ENCODE data around the gene JAZF1.
A peak's percentile ranks its signal among the peaks of the same experiment; 100 is the strongest.

Gene JAZF1

GRCh38 chr7:28104811-28105210, 75.8 kb downstream of the JAZF1 start:
- no peak overlapping the region for H3K4me3 ChIP-seq (replicated peaks; ENCODE audit: insufficient read depth, low read length)
- no peaks in the 10 kb centered on the region for H3K27me3 ChIP-seq (ENCODE audit: insufficient read depth, poor library complexity, severe bottlenecking)
- DNase-seq (ENCODE audit: low read depth in 1 of 2, low spot score in 1 of 2) = no peak
- TF ChIP-seq CTCF (IDR thresholded peaks at IDR 0.05; ENCODE audit: insufficient read depth, low read length) (no peak), POLR2AphosphoS5 (IDR thresholded peaks at IDR 0.05; ENCODE audit: low read depth) (no peak)
- no peak overlapping the region for H3K27ac ChIP-seq (replicated peaks)

GRCh38 chr7:28104041-28104541, 76.5 kb downstream of the JAZF1 start:
- no peak for TF ChIP-seq CTCF (IDR thresholded peaks at IDR 0.05; ENCODE audit: insufficient read depth, low read length)
- TF ChIP-seq POLR2AphosphoS5 (IDR thresholded peaks at IDR 0.05; ENCODE audit: low read depth) = no peak
- no peak for TF ChIP-seq GABPA (IDR thresholded peaks at IDR 0.05; ENCODE audit: low read depth)
- TF ChIP-seq REST (IDR thresholded peaks at IDR 0.05; ENCODE audit: insufficient replicate concordance, low read depth) = no peak
- TF ChIP-seq SPI1 (IDR thresholded peaks at IDR 0.05; ENCODE audit: borderline replicate concordance, low read depth) = no peak
- H3K27me3 ChIP-seq (ENCODE audit: insufficient read depth, poor library complexity, severe bottlenecking) = no peaks in the 10 kb centered on the region
- no peak overlapping the region for H3K27ac ChIP-seq (replicated peaks)
- DNase-seq (ENCODE audit: low read depth in 1 of 2, low spot score in 1 of 2) = no peak
- H3K4me3 ChIP-seq (replicated peaks; ENCODE audit: insufficient read depth, low read length) = no peak overlapping the region

- H3K27ac ChIP-seq (replicated peaks) = no peak overlapping the region
- TF ChIP-seq SPI1 (IDR thresholded peaks at IDR 0.05; ENCODE audit: borderline replicate concordance, low read depth) (no peak), GABPA (IDR thresholded peaks at IDR 0.05; ENCODE audit: low read depth) (no peak), CTCF (IDR thresholded peaks at IDR 0.05; ENCODE audit: insufficient read depth, low read length) (no peak), POLR2AphosphoS5 (IDR thresholded peaks at IDR 0.05; ENCODE audit: low read depth) (no peak), REST (IDR thresholded peaks at IDR 0.05; ENCODE audit: insufficient replicate concordance, low read depth) (no peak)
- no peak for DNase-seq (ENCODE audit: low read depth in 1 of 2, low spot score in 1 of 2)
- H3K27me3 ChIP-seq (ENCODE audit: insufficient read depth, poor library complexity, severe bottlenecking) = no peaks in the 10 kb centered on the region
- no peak overlapping the region for H3K4me3 ChIP-seq (replicated peaks; ENCODE audit: insufficient read depth, low read length)
These were observed 77.8 kb downstream of the JAZF1 start for GRCh38 chr7:28102797-28103196.

- Histone ChIP-seq H3K27ac (replicated peaks) (no peak overlapping the region), H3K27me3 (ENCODE audit: insufficient read depth, poor library complexity, severe bottlenecking) (no peaks in the 10 kb centered on the region), H3K4me3 (replicated peaks; ENCODE audit: insufficient read depth, low read length) (no peak overlapping the region)
- peak; percentile 49 to 57 for DNase-seq (ENCODE audit: low read depth in 1 of 2, low spot score in 1 of 2)
- no peak for TF ChIP-seq SPI1 (IDR thresholded peaks at IDR 0.05; ENCODE audit: borderline replicate concordance, low read depth)
- no peak for TF ChIP-seq REST (IDR thresholded peaks at IDR 0.05; ENCODE audit: insufficient replicate concordance, low read depth)
- TF ChIP-seq CTCF (IDR thresholded peaks at IDR 0.05; ENCODE audit: insufficient read depth, low read length) = peak; percentile 63
- TF ChIP-seq GABPA (IDR thresholded peaks at IDR 0.05; ENCODE audit: low read depth) = no peak
These were observed 83.9 kb downstream of the JAZF1 start for GRCh38 chr7:28096713-28097112.

Measured in HL-60 (cell line).